VCaP (cell line): ENCODE data around the gene COL11A2.
A peak's percentile ranks its signal among the peaks of the same experiment; 100 is the strongest.

ENCODE experiments used
- H3K27ac ChIP-seq: fragments of 450-650 bp; 2 replicates; pipeline ENCODE4 v1.5.1; 2017
- TF ChIP-seq, protein P1 (sequence below): fragments of 450-650 bp; conservative IDR thresholded peaks from 2 replicates; pipeline ENCODE4 v1.5.1; 2017; ENCODE audit warnings: mild to moderate bottlenecking, moderate library complexity

The COL11A2 gene

DNA sequence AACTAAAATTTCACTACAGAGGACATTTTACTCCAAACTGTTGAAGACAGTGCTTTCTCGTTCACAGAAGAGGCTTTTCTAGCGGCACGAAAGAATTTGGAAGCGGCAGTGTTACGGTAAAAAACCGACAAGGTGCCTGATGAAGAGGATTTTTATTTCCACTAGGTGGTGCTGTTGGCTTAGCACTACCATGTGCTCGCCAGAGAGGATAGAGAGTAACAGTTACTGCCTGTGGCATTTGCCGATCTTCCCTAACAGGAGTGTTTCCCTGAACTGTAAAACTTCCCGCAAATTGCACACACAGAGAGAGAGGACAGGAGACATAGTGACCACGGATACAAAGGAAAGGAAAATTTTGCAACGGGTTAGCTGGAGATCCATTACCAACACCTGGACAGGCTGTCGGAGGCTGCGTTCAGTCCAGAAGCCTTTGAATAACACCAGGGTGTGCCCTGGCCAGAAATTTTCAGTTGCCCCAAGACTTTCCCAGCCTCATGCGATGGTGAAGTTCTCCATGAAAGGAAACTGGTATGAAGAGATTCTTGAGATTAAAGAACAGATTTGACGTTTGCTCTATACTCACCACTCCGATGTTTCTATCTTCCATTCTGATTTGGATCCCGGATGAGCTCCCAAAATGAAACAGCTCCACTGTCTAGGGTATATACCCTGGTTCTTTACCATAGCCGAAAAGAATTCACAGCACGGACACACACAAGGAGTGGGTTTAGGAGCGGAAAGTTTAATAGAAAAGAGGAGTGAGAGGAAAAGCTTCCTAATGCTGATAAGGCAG lies 68.3 kb downstream of the COL11A2 start:
- no peak overlapping the region for H3K27ac ChIP-seq
- TF ChIP-seq, protein P1, sequence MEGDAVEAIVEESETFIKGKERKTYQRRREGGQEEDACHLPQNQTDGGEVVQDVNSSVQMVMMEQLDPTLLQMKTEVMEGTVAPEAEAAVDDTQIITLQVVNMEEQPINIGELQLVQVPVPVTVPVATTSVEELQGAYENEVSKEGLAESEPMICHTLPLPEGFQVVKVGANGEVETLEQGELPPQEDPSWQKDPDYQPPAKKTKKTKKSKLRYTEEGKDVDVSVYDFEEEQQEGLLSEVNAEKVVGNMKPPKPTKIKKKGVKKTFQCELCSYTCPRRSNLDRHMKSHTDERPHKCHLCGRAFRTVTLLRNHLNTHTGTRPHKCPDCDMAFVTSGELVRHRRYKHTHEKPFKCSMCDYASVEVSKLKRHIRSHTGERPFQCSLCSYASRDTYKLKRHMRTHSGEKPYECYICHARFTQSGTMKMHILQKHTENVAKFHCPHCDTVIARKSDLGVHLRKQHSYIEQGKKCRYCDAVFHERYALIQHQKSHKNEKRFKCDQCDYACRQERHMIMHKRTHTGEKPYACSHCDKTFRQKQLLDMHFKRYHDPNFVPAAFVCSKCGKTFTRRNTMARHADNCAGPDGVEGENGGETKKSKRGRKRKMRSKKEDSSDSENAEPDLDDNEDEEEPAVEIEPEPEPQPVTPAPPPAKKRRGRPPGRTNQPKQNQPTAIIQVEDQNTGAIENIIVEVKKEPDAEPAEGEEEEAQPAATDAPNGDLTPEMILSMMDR, result peak; percentile 69

DNA sequence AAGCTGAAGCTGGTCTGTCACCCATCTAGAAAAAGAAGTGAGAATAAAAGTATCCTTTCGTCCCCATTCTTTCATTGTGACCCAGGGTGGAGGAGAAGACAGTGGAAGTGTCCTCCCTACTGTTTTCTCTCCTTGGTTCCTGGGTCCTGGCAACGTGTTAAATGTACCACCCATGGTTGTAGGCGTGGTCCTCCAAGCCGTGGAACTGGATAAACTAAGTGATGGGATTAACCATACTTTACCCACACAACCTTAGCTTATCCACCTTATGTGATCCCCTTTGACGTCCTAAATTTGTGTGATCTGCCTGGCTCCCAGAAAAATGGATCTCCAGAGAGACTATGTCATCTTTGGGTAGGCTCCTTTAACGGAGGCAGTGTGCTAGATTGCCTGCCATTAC lies 69.1 kb downstream of the COL11A2 start:
- no peak overlapping the region for H3K27ac ChIP-seq
- TF ChIP-seq, protein P1, result no peak

DNA sequence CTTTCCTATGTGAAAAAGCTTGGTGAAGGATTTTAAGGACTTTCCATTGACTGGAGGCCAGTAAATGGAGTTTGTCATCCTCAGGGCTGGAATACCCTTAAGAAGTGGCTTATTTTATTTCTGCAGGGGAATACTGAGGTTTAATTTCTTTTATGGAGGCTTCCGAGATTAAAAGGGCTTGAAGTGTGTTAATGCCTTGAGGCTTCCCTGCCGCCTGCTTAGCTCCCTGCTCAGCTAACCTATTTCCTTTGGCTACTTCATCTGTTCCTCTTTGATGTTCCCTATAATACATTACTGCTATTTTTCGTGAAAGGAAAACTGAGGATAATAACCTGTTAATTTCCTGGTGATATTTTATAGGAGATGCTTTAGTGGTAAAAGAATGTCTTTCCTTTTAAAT lies 72.3 kb downstream of the COL11A2 start:
- TF ChIP-seq, protein P1, result no peak

DNA sequence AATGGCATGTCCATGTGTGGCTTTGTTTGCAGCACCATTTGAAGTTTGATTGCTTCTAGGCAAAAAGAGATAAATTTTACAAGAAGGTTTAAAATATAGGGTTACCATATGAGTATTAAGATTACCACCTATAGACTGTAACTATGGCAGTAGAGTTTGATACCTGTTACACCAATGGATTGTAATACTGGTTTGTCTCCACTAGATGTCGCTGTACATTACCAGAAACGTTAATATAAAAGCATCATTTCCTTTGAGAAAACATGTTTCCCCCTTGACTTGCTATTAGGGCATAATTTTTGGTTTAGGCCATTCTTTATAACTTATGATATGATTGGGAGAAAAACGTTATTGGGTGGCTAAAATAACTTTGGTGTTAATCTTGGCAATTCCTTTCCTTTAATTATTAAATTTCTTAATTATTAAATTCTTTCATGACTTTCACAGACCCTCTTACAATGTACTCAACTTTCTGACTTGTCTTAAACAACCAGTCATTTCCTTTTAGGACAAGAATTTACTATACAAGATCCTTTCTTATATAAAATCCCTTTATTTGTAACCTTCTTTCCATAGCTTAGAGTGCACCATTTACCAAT lies 73.6 kb downstream of the COL11A2 start:
- no peak overlapping the region for H3K27ac ChIP-seq
- TF ChIP-seq, protein P1, result peak; percentile 86

More for the DNA sequence above, 72.3 kb downstream of the COL11A2 start:
- no peak overlapping the region for H3K27ac ChIP-seq

DNA sequence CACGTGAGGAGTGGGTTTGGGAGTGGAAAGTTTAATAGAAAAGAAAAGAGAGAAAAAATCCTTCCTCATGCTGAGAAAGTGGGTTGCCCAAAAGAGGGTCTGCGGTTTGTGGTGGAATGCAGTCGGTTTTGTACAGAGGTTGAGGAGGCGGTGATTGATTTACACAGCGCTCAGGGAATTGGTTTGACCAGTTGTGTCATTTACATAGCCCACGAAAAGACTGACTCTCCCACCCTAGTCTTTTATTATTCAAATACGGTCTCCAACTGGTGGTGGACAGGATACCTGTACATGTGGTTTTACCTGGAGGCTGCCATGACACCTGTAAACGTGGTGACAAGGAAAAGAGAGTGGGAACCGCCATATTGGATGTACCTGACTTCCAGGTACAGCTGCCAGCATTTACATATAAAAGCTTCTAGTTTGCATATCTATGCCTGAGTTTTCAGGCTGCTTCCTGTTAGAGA lies 74.4 kb downstream of the COL11A2 start:
- TF ChIP-seq, protein P1, result no peak
- no peak overlapping the region for H3K27ac ChIP-seq

DNA sequence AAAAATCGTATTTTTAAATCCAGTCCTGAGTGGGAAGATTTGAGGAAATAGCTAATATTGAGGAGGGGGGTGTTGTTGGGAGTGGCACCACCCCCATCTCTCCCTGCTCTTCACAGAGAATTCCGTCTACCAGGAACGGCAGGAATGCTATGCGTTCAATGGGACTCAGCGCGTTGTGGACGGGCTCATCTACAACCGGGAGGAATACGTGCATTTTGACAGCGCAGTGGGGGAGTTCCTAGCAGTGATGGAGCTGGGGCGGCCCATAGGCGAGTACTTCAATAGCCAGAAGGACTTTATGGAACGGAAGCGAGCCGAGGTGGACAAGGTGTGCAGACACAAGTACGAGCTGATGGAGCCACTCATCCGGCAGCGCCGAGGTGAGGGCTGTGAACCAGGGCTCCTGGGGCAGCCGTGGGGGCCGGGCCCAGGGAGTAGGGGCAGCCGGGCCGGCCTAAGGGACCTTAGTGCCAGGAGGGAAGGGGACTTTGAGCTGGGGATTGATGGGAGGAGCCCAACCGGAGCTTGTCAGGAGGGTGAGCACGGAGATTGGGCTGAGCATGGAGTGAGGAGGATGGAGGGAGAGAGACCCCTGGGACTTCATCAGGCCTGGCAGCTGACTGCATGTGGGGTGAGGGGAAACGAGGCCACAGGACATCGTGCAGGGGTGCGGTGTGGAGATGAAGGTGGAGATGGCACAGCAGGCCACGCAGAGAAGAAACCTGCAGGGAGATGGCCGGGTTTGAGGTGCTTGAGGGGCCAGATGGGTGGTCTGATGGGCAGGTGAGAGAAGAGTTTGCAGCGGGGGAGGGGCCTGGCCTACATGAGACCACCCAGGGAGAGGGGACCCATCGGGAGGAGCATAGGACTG lies 75.2 kb downstream of the COL11A2 start:
- no peak overlapping the region for H3K27ac ChIP-seq
- TF ChIP-seq, protein P1, result no peak

DNA sequence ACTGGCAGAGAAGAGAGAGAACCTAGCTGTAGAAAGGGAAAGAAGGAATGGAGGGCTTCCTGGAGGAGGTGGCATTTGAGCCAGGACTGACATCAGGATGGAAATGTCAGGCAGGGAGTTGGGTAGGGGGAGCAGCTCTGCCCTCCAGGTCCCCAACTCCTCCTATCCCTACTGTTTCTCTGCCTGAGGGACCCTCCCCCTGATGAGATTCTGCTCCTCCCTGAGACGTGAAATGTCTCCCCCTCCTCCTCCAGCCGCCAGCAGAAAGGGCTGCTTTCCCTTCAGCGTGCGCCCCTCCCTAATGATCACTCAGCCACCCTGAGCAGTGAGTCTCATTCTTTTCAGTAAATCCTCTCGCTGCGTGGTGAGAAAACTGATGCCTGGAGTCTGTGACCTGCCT lies 75.8 kb downstream of the COL11A2 start:
- no peak overlapping the region for H3K27ac ChIP-seq
- TF ChIP-seq, protein P1, result no peak
